B cell (primary cell): ENCODE results near the gene PLEKHM1. TPM values are rescaled to one million over a fixed set of nuclear protein-coding genes. Genes with fewer than 3 reads are reported as not detected.

Experiments used
- ATAC-seq: fragments of 200-7000 bp; cut with Tn5 transposase; one replicate; pipeline ENCODE4 v1.10.0; 2021; ENCODE audit warnings: low read depth, mild to moderate bottlenecking, moderate number of reproducible peaks, moderate library complexity
- CTCF ChIA-PET: fragments of 350-600 bp; sonication (Branson Sonifier 250); formaldehyde crosslinking; loops from one replicate; lab custom pipeline; 2021; ENCODE audit warnings: antibody characterized with exemption, inconsistent platforms; lab: Charles Lee
- POLR2A ChIA-PET: fragments of 350-600 bp; sonication (Branson Sonifier 250); formaldehyde crosslinking; loops from one replicate; lab custom pipeline; 2021; ENCODE audit warnings: antibody characterized with exemption; lab: Charles Lee
- DNase-seq: peaks from one replicate; pipeline ENCODE4 v3.0.0; 2013
- H2AFZ ChIP-seq: 2 replicates; pipeline ENCODE4 v1.6.1; 2012; ENCODE audit warnings: mild to moderate bottlenecking, low read depth, low read length; ENCODE audit not compliant: insufficient read depth, poor library complexity, severe bottlenecking
- H3K27ac ChIP-seq, 2 donors: 1 replicate in 1 of 2; 2 replicates in 1 of 2; pipeline ENCODE4 v1.5.1; 2012 to 2013; ENCODE audit warnings: low read length in 2 of 2, mild to moderate bottlenecking in 2 of 2, moderate library complexity in 1 of 2
- H3K27me3 ChIP-seq, 4 experiments: fragments of 200-600 bp in 1 of 4; sonication (generic) in 1 of 4; replicated peaks in 1 of 4; 1 replicate in 2 of 4; 2 replicates in 2 of 4; pipeline versions ENCODE4 v1.6.1 to v1.7.0; 2013 to 2016; ENCODE audit warnings: low read length in 3 of 4, mild to moderate bottlenecking in 2 of 4, mixed read lengths in 1 of 4, moderate library complexity in 1 of 4; ENCODE audit not compliant: insufficient read depth in 4 of 4, control insufficient read depth in 3 of 4; ENCODE audit errors: control extremely low read depth in 1 of 4
- H3K36me3 ChIP-seq, 2 experiments: replicated peaks in 1 of 2; 1 replicate in 1 of 2; 2 replicates in 1 of 2; pipeline versions ENCODE4 v1.6.1 to v1.7.1; 2013; ENCODE audit warnings: low read length in 1 of 2; ENCODE audit not compliant: insufficient read depth in 2 of 2, control insufficient read depth in 1 of 2; ENCODE audit errors: control extremely low read depth in 1 of 2, extremely low read depth in 1 of 2
- H3K4me1 ChIP-seq, 2 donors: fragments of 200-600 bp in 1 of 2; sonication (generic) in 1 of 2; 1 replicate in 1 of 2; 2 replicates in 1 of 2; pipeline versions ENCODE4 v1.5.1 to v1.6.1; 2013 to 2017; ENCODE audit warnings: low read length in 2 of 2; ENCODE audit not compliant: control insufficient read depth in 2 of 2, insufficient read depth in 2 of 2
- H3K4me2 ChIP-seq: replicated peaks from 2 replicates; pipeline ENCODE3; 2012; ENCODE audit warnings: mild to moderate bottlenecking, low read depth, low read length; ENCODE audit not compliant: poor library complexity, severe bottlenecking
- H3K4me3 ChIP-seq, 5 experiments: fragments of 200-600 bp in 1 of 5; sonication (generic) in 1 of 5; 1 replicate in 3 of 5; 2 replicates in 2 of 5; pipeline versions ENCODE4 v1.5.1 to v1.7.0; 2011 to 2016; ENCODE audit warnings: low read length in 4 of 5, mild to moderate bottlenecking in 4 of 5, low read depth in 2 of 5, control low read depth in 1 of 5, moderate library complexity in 1 of 5; ENCODE audit not compliant: insufficient read depth in 1 of 5; ENCODE audit errors: control extremely low read depth in 1 of 5, extremely low read depth in 1 of 5
- H3K79me2 ChIP-seq: fragments of 200-600 bp; sonication (generic); one replicate; pipeline ENCODE4 v1.6.0; 2016; ENCODE audit warnings: low read length; ENCODE audit not compliant: control insufficient read depth, insufficient read depth
- H3K9ac ChIP-seq: fragments of 200-600 bp; sonication (generic); 2 replicates; pipeline ENCODE4 v1.6.1; 2017; ENCODE audit warnings: mild to moderate bottlenecking, low read length, moderate library complexity
- H3K9me3 ChIP-seq, 3 donors: one replicate each; pipeline versions ENCODE4 v1.6.1 to v1.7.1; 2013; ENCODE audit warnings: low read length in 2 of 3; ENCODE audit not compliant: control insufficient read depth in 2 of 3, insufficient read depth in 1 of 3; ENCODE audit errors: control extremely low read depth in 1 of 3
- H4K20me1 ChIP-seq: 2 replicates; pipeline ENCODE4 v1.6.0; 2012; ENCODE audit warnings: mild to moderate bottlenecking, low read length; ENCODE audit not compliant: insufficient read depth, control insufficient read depth, poor library complexity, severe bottlenecking
- H3K27ac Mint-ChIP-seq: one replicate; pipeline ENCODE4 v1.8.0; 2021; ENCODE audit warnings: mixed read lengths
- H3K27me3 Mint-ChIP-seq: one replicate; pipeline ENCODE4 v1.8.0; 2021; ENCODE audit warnings: mixed read lengths
- H3K4me1 Mint-ChIP-seq: one replicate; pipeline ENCODE4 v1.8.0; 2021; ENCODE audit warnings: mixed read lengths
- H3K4me3 Mint-ChIP-seq: one replicate; pipeline ENCODE4 v1.8.0; 2021; ENCODE audit warnings: mixed read lengths
- H3K9me3 Mint-ChIP-seq: one replicate; pipeline ENCODE4 v1.8.0; 2022; ENCODE audit warnings: mixed read lengths; ENCODE audit not compliant: insufficient read depth
- EZH2 ChIP-seq: IDR thresholded peaks from 2 replicates; pipeline ENCODE4 v1.6.1; 2012; ENCODE audit warnings: borderline replicate concordance, low read depth, mild to moderate bottlenecking, moderate library complexity, low read length; ENCODE audit not compliant: insufficient read depth, poor library complexity, severe bottlenecking
- WGBS: methylation state at CpG from one replicate; pipeline ENCODE4 v1.1.5; 2013; ENCODE audit warnings: missing lambda C conversion rate; ENCODE audit not compliant: insufficient coverage; 5-methylcytosine and 5-hydroxymethylcytosine counted together
- intact Hi-C: fragments of 100-400 bp; cut with micrococcal nuclease; formaldehyde crosslinking; loops from one replicate; pipeline ENCODE4 v1.10.0; 2022
- polyA plus RNA-seq: library from polyadenylated mRNA; depleted of rRNA; stranded (reverse); fragments of >200 nt; gene quantifications from 2 replicates; pipeline ENCODE4 v1.2.3, GENCODE V29; 2012
- total RNA-seq, 2 donors: library from RNA; stranded (reverse); fragments of 120-200 nt in 1 of 2; gene quantifications; 1 replicate in 1 of 2; 2 replicates in 1 of 2; pipeline versions ENCODE4 v1.2.3 to v1.2.4, GENCODE V29; 2013 to 2022
- TF ChIP-seq, protein P1 (sequence below): fragments of 200-600 bp; IDR thresholded peaks from one replicate; pipeline ENCODE4 v1.8.0; 2022; ENCODE audit warnings: antibody characterized with exemption, mild to moderate bottlenecking

PLEKHM1 gene
- total and polyA plus RNA-seq, 2 donors (not counting 1 experiment from before 2014, with no cell fraction given): 26.2 to 73.9 TPM

DNA sequence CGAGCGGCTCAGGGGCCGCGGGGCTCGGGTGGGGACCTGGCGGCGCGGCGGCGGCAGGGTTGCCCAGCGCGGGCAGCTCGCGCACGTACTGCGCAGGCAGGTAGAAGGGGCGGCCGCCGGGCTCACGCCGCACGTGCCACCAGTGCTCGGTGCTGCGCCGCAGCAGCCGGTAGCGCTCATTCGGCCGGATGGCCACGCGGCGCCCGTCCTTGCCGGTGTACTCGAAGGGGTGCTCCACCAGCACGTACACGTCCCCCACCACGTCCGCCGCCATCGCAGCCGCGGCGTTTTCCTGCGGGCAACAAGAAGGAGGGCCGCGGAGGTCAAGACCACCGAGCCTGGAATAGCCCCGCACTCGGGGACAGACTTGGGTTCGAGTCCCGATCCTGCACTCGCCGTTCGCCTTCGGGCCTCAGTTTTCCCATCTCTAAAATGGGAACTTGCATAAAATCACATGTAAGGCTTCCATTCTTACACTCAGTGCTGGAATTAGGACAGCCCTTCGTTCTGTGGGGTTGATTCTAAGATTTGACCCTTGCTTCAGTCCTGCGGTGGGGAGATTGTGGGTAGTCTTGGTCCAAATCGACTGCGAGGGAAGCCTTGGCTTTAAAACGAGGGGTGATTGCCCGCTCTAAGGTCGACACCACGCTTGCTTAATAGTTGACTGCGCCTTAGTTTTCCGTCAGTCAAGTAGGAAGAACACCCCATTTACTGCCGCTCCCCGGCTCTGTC, 60.3 kb downstream of the PLEKHM1 start:
- Histone ChIP-seq H3K79me2 (no peaks in the 10 kb centered on the region), H3K9ac (peak overlapping the region; percentile 72), H3K9me3 (no peaks in the 10 kb centered on the region), H4K20me1 (no peaks in the 10 kb centered on the region), H3K27me3 (no peaks in the 10 kb centered on the region), H3K4me3 (peak overlapping the region in 4 of 5 experiments; percentile 44 to 77 (median 64)), H3K36me3 (no peaks in the 10 kb centered on the region), H3K4me2 (peak overlapping the region; percentile 99), H3K4me1 (peaks cover 33 to 52% of the 10 kb centered on the region in 2 donors), H3K27ac (no peak overlapping the region), H2AFZ (peak overlapping the region; percentile 75)
- no peak for TF ChIP-seq EZH2
- TF ChIP-seq, protein P1, sequence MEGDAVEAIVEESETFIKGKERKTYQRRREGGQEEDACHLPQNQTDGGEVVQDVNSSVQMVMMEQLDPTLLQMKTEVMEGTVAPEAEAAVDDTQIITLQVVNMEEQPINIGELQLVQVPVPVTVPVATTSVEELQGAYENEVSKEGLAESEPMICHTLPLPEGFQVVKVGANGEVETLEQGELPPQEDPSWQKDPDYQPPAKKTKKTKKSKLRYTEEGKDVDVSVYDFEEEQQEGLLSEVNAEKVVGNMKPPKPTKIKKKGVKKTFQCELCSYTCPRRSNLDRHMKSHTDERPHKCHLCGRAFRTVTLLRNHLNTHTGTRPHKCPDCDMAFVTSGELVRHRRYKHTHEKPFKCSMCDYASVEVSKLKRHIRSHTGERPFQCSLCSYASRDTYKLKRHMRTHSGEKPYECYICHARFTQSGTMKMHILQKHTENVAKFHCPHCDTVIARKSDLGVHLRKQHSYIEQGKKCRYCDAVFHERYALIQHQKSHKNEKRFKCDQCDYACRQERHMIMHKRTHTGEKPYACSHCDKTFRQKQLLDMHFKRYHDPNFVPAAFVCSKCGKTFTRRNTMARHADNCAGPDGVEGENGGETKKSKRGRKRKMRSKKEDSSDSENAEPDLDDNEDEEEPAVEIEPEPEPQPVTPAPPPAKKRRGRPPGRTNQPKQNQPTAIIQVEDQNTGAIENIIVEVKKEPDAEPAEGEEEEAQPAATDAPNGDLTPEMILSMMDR: no peak
- Mint-ChIP-seq H3K9me3 (no peaks in the 10 kb centered on the region), H3K4me1 (peaks cover 35% of the 10 kb centered on the region), H3K27ac (no peak overlapping the region), H3K27me3 (no peaks in the 10 kb centered on the region), H3K4me3 (peak overlapping the region; percentile 88)
- intact Hi-C loops: no loop called here
- ChIA-PET POLR2A (no interaction called here), CTCF (interaction anchor here (2.0 to 6.5 kb wide), 3 partner anchors 11 to 211 kb away, joined by 4 to 71 read pairs (median 9); no protein-coding TSS in a partner anchor)
- WGBS: 93% methylated on average over 67 of the region's 68 CpGs
- ATAC-seq (no peak), DNase-seq (peak; percentile 18)
